NT2/D1 (cell line): Measurements from ENCODE around the gene ARHGAP22.

ENCODE experiments used
- DNase-seq: peaks from one replicate; pipeline ENCODE4 v3.0.0-alpha.2; 2011; ENCODE audit warnings: low read depth, low spot score
- H3K27me3 ChIP-seq: 2 replicates; pipeline ENCODE4 v1.6.0; 2011; ENCODE audit warnings: mild to moderate bottlenecking; ENCODE audit not compliant: insufficient read length, insufficient read depth
- H3K36me3 ChIP-seq: 2 replicates; pipeline ENCODE4 v1.6.1; 2011; ENCODE audit warnings: mild to moderate bottlenecking, low read length, mixed read lengths; ENCODE audit not compliant: insufficient read depth, insufficient read length
- H3K4me1 ChIP-seq: 2 replicates; pipeline ENCODE4 v1.5.1; 2011; ENCODE audit not compliant: insufficient read depth, insufficient read length
- H3K4me3 ChIP-seq: 2 replicates; pipeline ENCODE4 v1.5.1; 2011; ENCODE audit warnings: low read depth; ENCODE audit not compliant: insufficient read length
- H3K9ac ChIP-seq: 2 replicates; pipeline ENCODE4 v1.6.0; 2011; ENCODE audit warnings: low read depth; ENCODE audit not compliant: insufficient read length
- H3K9me3 ChIP-seq: 2 replicates; pipeline ENCODE4 v1.5.1; 2011; ENCODE audit warnings: mild to moderate bottlenecking, low read length; ENCODE audit not compliant: insufficient read depth
- SUZ12 ChIP-seq: IDR thresholded peaks from 2 replicates; pipeline ENCODE4 v1.6.1; 2011; ENCODE audit not compliant: insufficient read length, insufficient read depth; ENCODE audit errors: extremely low read depth
- YY1 ChIP-seq: IDR thresholded peaks from 2 replicates; pipeline ENCODE4 v1.6.1; 2011; ENCODE audit not compliant: insufficient read length, insufficient read depth
- ZNF274 ChIP-seq: IDR thresholded peaks from 2 replicates; pipeline ENCODE4 v1.6.1; 2011; ENCODE audit warnings: mild to moderate bottlenecking, low read depth, low read length

The ARHGAP22 gene

GRCh38 chr10:48568131-48568530 lies 36.7 kb downstream of the ARHGAP22 start:
- H3K9me3 ChIP-seq = no peaks in the 10 kb centered on the region; the same call in 1 of the 2 replicates
- DNase-seq = no peak
- TF ChIP-seq YY1 = no peak
- no peak for TF ChIP-seq SUZ12
- H3K27me3 ChIP-seq = no peaks in the 10 kb centered on the region
- H3K36me3 ChIP-seq = no peaks in the 10 kb centered on the region
- H3K9ac ChIP-seq = no peak overlapping the region
- H3K4me3 ChIP-seq = no peak overlapping the region
- no peaks in the 10 kb centered on the region for H3K4me1 ChIP-seq

DNA sequence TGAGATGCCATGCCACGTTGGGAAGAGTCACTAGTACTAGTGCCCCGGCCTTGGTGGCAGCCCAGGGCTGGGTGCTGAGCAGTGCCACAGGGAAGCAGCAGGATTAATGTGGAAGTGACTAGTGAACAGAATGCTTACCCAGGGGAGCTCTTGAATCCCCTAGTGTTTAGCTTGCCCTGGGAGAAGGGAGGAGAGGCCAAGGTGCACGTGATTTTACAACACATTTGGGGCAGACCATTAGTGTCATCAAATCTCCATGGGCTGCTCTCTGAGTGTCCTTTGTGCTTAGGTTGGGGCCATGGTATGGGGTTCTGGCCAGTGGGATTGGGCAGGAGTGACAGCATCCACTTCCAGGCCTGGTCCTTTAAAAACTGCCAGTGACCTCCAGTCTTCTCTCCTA lies 37.5 kb downstream of the ARHGAP22 start:
- no peaks in the 10 kb centered on the region; the same call in 1 of the 2 replicates for H3K9me3 ChIP-seq
- H3K4me1 ChIP-seq = no peaks in the 10 kb centered on the region
- H3K27me3 ChIP-seq = no peaks in the 10 kb centered on the region
- TF ChIP-seq SUZ12 (no peak), ZNF274 (no peak), YY1 (no peak)
- no peak overlapping the region for H3K4me3 ChIP-seq
- H3K9ac ChIP-seq = no peak overlapping the region
- DNase-seq = no peak
- H3K36me3 ChIP-seq = no peaks in the 10 kb centered on the region

DNA sequence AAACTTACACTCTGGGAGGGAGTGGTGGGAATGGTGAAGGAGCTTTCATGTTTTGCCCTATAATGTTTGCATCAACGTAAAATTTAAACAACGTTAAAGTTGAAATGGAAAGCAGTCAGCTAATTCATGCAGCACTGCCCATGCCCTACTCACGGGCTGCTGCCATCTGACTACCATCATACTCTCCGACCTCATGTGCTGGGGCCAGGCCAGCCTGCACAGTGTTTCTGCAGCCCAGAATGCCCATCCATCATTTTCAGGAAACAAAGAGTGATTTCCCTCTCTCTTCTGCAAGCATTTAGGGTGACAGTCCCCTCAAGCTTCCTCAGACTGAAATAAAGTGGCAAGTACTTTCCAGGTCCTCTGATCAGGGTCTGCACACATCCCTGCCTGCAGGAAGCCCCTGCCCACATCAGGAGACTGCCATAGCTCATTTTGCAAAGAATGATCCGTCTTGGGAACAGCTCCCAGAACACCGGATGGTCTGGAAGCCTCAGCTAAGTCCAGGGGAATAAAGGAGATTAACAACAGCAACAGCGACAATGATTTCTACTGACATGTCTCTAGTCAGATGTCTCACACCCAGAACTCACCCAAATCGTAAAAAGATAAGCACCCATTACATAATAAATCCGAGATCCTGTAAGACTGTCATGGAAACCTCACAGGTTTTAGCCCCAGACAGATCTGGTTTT lies 40.3 kb downstream of the ARHGAP22 start:
- Histone ChIP-seq H3K9me3 (no peaks in the 10 kb centered on the region), H3K27me3 (no peaks in the 10 kb centered on the region), H3K4me1 (no peaks in the 10 kb centered on the region), H3K36me3 (no peaks in the 10 kb centered on the region), H3K4me3 (no peak overlapping the region), H3K9ac (no peak overlapping the region)
- DNase-seq = no peak
- TF ChIP-seq YY1 = no peak
- TF ChIP-seq SUZ12 = no peak
- no peak for TF ChIP-seq ZNF274

DNA sequence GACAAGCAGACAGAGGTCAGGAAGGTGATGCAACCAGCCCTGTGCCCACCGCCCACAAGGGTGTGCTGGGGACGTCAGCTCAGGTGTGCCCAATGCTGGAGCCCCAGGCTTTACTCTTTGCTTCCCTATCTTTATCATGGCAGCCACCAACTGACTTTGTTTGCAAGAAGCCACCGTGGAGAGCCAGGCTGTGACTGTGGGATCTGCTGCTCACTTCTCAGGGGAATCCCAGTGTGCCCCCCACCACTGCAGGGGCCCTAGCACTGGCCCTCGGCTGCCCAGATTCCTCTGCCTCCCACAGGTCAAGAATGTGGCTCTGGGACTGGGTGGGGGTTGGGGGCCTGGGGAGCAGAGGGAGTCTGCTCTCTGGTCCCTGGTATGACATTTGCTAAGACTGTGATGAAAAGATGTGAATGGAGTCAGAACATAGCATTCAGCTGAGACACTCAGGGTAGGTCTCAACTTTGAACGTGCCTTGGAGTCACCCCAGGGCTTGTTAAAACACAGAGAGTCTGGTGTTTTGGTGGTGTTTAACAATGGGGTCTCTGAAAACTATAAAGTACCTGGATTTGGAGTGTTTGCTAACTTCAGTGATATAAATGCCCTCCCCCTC lies 47.3 kb downstream of the ARHGAP22 start:
- Histone ChIP-seq H3K4me1 (peaks cover 2% of the 10 kb centered on the region), H3K9me3 (no peaks in the 10 kb centered on the region), H3K36me3 (no peaks in the 10 kb centered on the region), H3K9ac (no peak overlapping the region), H3K4me3 (no peak overlapping the region), H3K27me3 (no peaks in the 10 kb centered on the region)
- DNase-seq = no peak
- no peak for TF ChIP-seq YY1
- TF ChIP-seq SUZ12 = no peak
- TF ChIP-seq ZNF274 = no peak

DNA sequence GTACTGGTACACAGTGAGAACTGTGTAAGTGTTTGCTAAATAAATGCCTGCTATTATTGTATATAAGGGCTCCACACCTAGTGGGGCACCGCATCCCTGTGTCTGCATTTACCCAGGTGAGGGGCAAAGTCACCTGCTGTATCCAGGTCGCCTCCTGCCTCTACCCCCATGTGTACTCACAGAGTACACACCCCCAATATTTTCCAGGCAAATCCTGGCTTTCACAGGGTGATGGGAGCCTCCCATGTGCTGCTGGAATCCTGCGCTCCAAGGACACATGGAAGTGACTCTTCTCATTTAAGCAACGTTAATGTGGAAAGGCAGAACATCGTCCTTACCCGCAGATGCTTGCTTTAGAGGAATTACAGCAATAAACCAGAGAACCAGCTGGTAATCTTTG lies 48.2 kb downstream of the ARHGAP22 start:
- no peaks in the 10 kb centered on the region for H3K9me3 ChIP-seq
- H3K36me3 ChIP-seq = no peaks in the 10 kb centered on the region
- no peaks in the 10 kb centered on the region for H3K27me3 ChIP-seq
- peaks cover 2% of the 10 kb centered on the region for H3K4me1 ChIP-seq
- no peak overlapping the region for H3K9ac ChIP-seq
- DNase-seq = no peak
- no peak for TF ChIP-seq YY1
- no peak for TF ChIP-seq SUZ12
- TF ChIP-seq ZNF274 = no peak
- no peak overlapping the region for H3K4me3 ChIP-seq

DNA sequence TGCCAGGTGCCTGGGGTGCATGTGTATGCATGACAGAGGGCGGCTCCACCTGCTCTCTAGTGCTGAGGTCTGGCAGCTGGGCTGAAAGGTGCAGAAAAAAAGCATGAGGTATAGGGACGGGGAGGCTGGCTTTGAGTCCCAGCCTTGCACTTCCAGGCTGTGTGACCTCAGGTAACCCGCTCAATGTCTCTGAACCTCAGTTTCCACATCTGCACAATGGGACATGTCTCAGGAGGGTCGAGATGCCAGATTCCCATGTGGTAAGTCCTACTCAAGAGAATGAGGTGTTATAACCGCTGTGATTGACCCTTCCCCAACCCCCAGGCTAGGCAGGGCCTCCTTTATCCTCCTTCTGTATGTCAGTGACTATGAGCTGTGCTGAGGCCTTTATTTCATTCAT lies 48.8 kb downstream of the ARHGAP22 start:
- Histone ChIP-seq H3K9ac (no peak overlapping the region), H3K36me3 (no peaks in the 10 kb centered on the region), H3K4me3 (no peak overlapping the region), H3K27me3 (no peaks in the 10 kb centered on the region), H3K4me1 (peaks cover 2% of the 10 kb centered on the region), H3K9me3 (no peaks in the 10 kb centered on the region)
- no peak for TF ChIP-seq SUZ12
- no peak for TF ChIP-seq YY1
- no peak for TF ChIP-seq ZNF274
- no peak for DNase-seq

- Histone ChIP-seq H3K4me1 (peaks cover 2% of the 10 kb centered on the region), H3K9ac (no peak overlapping the region), H3K36me3 (no peaks in the 10 kb centered on the region), H3K9me3 (0 out of 2 replicates have a peak, but pooled peaks cover 3% of the 10 kb centered on the region), H3K4me3 (no peak overlapping the region), H3K27me3 (no peaks in the 10 kb centered on the region)
- TF ChIP-seq YY1 = no peak
- TF ChIP-seq SUZ12 = no peak
- no peak for TF ChIP-seq ZNF274
- no peak for DNase-seq
These were observed 49.4 kb downstream of the ARHGAP22 start for GRCh38 chr10:48555310-48556042.
